ENCODE results near the gene STK31. TPM values are rescaled to one million over a fixed set of nuclear protein-coding genes. Genes with fewer than 3 reads are reported as not detected.

STK31 gene
- total and polyA plus RNA-seq, 4 donors: 0.03 to 0.59 (median 0.18) TPM

- no peak overlapping the region for H3K9ac ChIP-seq (ENCODE audit: low read depth in 1 of 2, low read length in 2 of 2)
- TF ChIP-seq REST (IDR thresholded peaks at IDR 0.05) (no peak), MAX (IDR thresholded peaks at IDR 0.05) (no peak), SP1 (IDR thresholded peaks at IDR 0.05) (no peak), JUND (IDR thresholded peaks at IDR 0.05) (no peak), RAD21 (IDR thresholded peaks at IDR 0.05) (no peak), TAF1 (conservative IDR thresholded peaks at IDR 0.05) (no peak), RXRA (IDR thresholded peaks at IDR 0.05) (no peak), NR2F2 (IDR thresholded peaks at IDR 0.05) (no peak), YY1 (IDR thresholded peaks at IDR 0.05) (no peak), HNF4G (IDR thresholded peaks at IDR 0.05) (no peak), GABPA (IDR thresholded peaks at IDR 0.05 in 1 of 2, conservative IDR thresholded peaks at IDR 0.05 in 1 of 2) (no peak), FOXA1 (IDR thresholded peaks at IDR 0.05) (no peak), ATF3 (IDR thresholded peaks at IDR 0.05) (no peak), EGR1 (IDR thresholded peaks at IDR 0.05; ENCODE audit: low read depth in 2 of 2) (no peak)
- no peak overlapping the region for H3K4me3 ChIP-seq (ENCODE audit: low read depth in 1 of 3, low read length in 3 of 3)
- no peaks in the 10 kb centered on the region for H3K36me3 ChIP-seq (ENCODE audit: control insufficient read depth in 4 of 4, insufficient read depth in 3 of 4, low read depth in 1 of 4, low read length in 3 of 4)
- DNase-seq (ENCODE audit: low spot score): no peak
- H3K27me3 ChIP-seq (ENCODE audit: control insufficient read depth in 4 of 4, insufficient read depth in 4 of 4, low read length in 3 of 4): no peaks in the 10 kb centered on the region
- H3K4me1 ChIP-seq (ENCODE audit: control insufficient read depth in 4 of 4, insufficient read depth in 4 of 4, low read length in 3 of 4): no peaks in the 10 kb centered on the region
- no peaks in the 10 kb centered on the region for H3K9me3 ChIP-seq (ENCODE audit: control insufficient read depth in 4 of 4, low read length in 3 of 4)
- 94% methylated on average over 3 of the region's 3 CpGs for WGBS
- H3K27ac ChIP-seq (ENCODE audit: low read depth in 1 of 2, low read length in 2 of 2): no peak overlapping the region
Measured at GRCh38 chr7:23661385-23661784, 48.6 kb upstream of the STK31 start.

- H3K27ac ChIP-seq (ENCODE audit: low read depth in 1 of 2, low read length in 2 of 2): no peak overlapping the region
- 90% methylated on average over 8 of the region's 8 CpGs for WGBS
- TF ChIP-seq FOXA2 (IDR thresholded peaks at IDR 0.05) (no peak), NR2F2 (IDR thresholded peaks at IDR 0.05) (no peak), EGR1 (IDR thresholded peaks at IDR 0.05; ENCODE audit: low read depth in 2 of 2) (no peak), REST (IDR thresholded peaks at IDR 0.05) (no peak), YY1 (IDR thresholded peaks at IDR 0.05) (no peak), MAX (IDR thresholded peaks at IDR 0.05) (no peak), ZBTB33 (IDR thresholded peaks at IDR 0.05) (no peak), FOXA1 (IDR thresholded peaks at IDR 0.05) (no peak), HNF4G (IDR thresholded peaks at IDR 0.05) (no peak), RXRA (IDR thresholded peaks at IDR 0.05) (no peak), RAD21 (IDR thresholded peaks at IDR 0.05) (no peak), TAF1 (conservative IDR thresholded peaks at IDR 0.05) (no peak), JUND (IDR thresholded peaks at IDR 0.05) (no peak), ATF3 (IDR thresholded peaks at IDR 0.05) (no peak), CTCF (IDR thresholded peaks at IDR 0.05; ENCODE audit: low read depth, low read length, missing input control) (no peak), HNF4A (conservative IDR thresholded peaks at IDR 0.05) (no peak)
Measured at GRCh38 chr7:23662124-23662983, 47.7 kb upstream of the STK31 start.

More at GRCh38 chr7:23662124-23662983, 47.7 kb upstream of the STK31 start:
- no peak overlapping the region for H3K9ac ChIP-seq (ENCODE audit: low read depth in 1 of 2, low read length in 2 of 2)
- H3K27me3 ChIP-seq (ENCODE audit: control insufficient read depth in 4 of 4, insufficient read depth in 4 of 4, low read length in 3 of 4): no peaks in the 10 kb centered on the region
- no peaks in the 10 kb centered on the region for H3K36me3 ChIP-seq (ENCODE audit: control insufficient read depth in 4 of 4, insufficient read depth in 3 of 4, low read depth in 1 of 4, low read length in 3 of 4)
- H3K9me3 ChIP-seq (ENCODE audit: control insufficient read depth in 4 of 4, low read length in 3 of 4): no peaks in the 10 kb centered on the region
- no peak overlapping the region for H3K4me3 ChIP-seq (ENCODE audit: low read depth in 1 of 3, low read length in 3 of 3)
- H3K4me1 ChIP-seq (ENCODE audit: control insufficient read depth in 4 of 4, insufficient read depth in 4 of 4, low read length in 3 of 4): no peaks in the 10 kb centered on the region
- no peak for DNase-seq (ENCODE audit: low spot score)
